Effector CD8-positive, alpha-beta T cell (primary cell): ENCODE data around the gene DCTN5.
"Not testable (repeated sequence)": the region's sequence is repeated elsewhere in the genome, so short reads cannot be mapped to it uniquely, and the experiment has no call there.

Source experiments
- DNase-seq: peaks from one replicate; lab custom pipeline; 2025; lab: John Stamatoyannopoulos, UW

DCTN5 gene

DNA sequence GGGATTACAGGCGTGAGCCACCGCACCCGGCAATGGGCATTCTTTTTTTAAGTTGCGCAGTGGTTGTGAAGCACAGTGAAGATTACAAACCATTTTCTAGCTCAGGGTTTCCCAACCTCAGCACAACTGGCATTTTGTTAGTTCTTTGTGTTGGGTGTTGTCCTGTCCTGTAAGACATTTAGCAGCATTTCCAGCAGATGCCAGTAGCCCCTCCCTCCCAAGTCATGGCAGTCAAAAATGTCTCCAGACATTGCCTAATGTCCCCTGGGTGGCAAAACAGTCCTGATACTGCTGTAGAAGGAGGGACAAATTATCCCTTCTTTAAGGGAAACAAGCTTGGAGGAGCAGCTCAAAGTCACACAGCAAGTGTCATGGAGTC lies 53.0 kb downstream of the DCTN5 start:
- DNase-seq = no peak

DNA sequence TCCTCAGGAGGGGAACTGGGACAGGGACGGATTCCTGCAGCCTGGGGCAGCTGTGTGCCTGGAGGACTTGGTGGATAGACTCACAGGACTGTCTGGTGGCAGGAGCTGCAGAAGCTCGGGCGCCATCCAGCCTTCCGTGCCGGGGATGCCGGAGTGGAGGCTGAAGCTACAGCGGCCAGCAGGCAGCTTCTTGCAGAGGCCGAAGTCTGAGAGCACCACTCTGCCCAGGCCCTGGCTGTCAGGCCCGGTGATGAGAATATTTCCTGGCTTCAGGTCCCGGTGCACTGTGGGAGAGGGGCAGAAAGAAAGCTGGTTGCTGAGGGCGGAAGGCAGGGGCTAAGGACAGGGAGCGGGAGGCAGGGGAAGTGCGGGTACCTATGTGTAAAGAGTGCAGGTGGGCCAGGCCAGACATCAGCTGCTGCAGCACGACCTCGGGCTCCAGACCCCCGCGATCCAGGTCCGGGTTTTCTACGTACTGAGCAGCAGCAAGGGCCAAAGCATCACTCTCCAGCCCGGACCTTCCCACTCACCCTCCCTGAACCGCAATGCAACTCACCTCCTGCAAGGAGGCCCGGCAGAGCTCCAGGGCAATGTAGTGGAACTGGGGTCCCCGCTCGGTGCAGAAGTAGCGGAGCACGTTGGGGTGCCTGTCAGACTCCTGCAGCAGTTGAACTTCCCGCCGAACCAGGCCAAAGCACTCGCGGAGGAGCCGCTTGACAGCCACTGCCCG lies 53.5 kb downstream of the DCTN5 start:
- DNase-seq = no peak

- DNase-seq = no peak
These were observed 54.5 kb downstream of the DCTN5 start for GRCh38 chr16:23695756-23696155.

DNA sequence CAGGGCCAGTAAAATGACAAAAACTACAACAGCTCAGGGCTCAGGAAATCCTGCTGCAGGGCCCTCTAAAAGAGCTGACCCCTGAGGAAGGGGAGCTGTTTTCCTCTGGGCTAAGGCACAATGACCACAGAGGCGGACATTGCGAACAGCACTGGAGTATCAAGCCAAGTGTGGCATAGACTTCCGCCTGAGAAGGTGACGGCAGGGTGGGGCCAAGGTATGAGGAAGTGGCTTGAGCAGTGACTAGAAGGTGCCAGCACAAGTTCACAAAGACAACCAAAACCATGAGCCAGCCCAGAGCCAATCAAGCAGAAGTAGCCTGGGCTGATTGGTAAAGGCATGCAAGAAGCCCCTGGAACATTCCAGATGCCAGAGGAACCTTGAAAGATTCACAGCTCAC lies 57.8 kb downstream of the DCTN5 start:
- no peak for DNase-seq

DNA sequence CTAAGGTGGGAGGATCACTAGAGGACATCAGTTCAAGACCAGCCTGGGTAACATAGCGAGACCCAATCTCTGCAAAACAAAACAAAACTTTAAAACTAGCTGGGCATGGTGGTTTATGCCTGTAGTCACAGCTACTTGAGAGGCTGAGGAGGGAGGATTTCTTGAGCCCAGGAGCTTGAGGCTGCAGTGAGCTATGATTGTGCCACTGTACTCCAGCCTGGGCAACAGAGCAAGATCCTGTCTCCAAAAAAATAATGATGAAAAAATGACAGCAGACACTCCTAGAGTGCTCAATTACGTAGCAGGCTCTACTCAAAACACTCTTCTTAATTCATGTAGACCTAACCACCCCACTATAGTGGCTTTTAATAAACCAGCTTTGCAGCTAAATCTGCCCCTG lies 58.8 kb downstream of the DCTN5 start:
- no peak for DNase-seq

DNA sequence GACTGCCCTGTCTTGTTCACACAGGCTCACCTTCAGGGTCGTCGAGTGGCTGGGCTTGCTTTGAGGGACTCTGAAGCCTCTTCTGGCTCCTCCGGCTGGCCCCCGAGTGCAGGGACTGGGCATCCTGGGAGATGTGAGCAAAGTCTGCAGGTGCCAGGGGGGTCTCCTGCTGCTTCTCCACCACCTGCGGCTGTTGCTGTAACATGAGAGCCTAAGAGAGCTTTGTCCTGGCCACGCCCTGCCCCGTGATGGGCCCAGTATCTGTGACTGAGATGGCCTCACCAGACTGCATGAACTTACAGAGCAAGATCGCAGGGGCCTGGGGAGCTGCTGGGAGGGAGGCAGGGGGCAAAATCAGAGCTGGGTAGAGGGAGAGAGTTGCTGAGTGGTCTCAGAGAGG lies 59.2 kb downstream of the DCTN5 start:
- DNase-seq = no peak

DNA sequence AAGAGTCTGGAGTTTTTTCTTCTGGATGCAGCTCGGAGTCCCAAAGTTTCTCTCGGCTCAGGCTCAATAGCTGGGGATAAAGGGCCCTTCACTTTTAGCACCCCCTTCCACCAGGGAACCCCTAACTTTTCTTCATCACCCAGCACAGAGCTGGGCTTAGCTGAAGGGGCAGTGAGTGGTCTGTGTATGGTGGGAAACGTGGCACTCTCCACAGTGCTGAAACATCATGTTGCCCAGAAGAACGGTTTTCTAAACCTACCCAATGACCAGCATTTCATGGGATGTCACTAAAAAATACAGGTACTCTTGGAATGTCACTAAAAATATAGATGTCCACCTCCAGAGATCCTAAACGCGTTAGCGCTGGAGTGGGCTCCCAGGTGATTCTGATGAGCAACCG lies 59.8 kb downstream of the DCTN5 start:
- DNase-seq = no peak

GRCh38 chr16:23702951-23703350 lies 61.7 kb downstream of the DCTN5 start:
- DNase-seq = no peak

DNA sequence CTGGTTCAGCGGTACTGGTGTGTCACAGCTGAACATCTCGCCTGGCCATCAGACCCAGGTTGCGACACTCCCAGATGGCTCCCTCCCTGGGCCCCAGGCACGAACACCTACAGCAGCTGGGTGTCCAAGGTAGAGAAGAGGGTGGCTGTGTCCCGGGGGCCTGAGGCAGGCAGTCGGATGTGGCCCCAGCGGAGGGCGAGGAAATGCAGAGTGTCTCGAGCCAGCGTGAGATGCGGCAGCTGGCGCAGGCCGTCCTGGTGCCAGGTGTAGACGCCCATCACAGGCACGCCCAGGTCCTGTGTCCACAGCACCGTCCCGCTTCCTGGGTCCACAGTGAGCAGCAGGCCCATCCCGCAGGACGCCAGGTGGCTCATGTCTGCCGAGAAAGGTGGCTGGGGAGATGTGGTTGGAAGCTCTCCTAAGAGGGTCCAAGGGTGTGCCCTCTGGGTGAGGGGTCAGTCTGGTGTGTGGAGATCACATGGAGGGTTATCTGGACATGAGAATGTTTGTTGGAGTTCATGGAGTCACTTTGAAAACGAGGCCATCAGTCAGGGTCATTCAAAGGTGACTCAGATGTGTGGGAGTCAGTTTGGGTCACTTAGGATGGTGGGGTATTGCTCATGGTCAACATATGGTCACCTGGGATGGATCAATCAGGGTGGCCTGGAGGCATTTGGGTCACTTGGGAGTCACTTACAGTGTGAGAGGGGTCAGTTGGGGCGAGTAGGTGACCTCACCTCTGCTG lies 63.7 kb downstream of the DCTN5 start:
- DNase-seq = no peak

DNA sequence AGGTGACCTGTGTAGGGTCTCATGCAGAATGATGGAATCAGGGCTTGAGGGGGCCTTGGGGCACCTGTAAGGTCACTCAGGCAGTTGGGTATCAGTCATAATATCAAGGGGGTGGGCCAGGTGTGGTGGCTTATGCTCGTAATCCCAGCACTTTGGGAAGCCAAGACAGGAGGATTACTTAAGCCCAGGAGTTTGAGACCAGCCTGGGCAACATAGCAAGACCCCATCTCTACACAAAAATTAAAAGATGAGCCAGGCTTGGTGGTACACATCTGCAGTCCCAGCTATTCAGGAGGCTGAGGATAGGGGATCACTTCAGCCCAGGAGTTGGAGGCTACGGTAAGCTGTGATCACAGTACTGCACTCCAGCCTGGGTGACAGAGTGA lies 64.2 kb downstream of the DCTN5 start:
- DNase-seq = no peak

GRCh38 chr16:23706439-23706838 lies 65.2 kb downstream of the DCTN5 start:
- no peak for DNase-seq

DNA sequence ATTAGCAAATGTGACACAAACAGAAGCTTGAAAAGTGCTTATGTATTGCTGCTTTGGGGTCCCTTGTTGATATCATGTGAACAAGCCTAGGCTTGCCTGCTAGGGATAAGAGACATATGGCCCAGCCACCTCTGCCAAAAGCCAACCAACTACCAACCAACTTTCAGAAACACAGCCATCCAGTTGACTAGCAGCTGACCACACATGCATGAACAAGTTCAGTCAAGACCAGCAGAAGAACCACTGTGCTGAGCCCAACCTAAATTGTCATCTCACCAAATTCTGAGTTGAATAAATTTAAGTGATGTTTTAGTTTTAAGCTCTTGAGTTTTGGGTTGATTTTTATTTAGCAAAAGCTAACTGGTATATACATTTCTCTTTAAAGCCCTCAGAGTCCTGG lies 68.3 kb downstream of the DCTN5 start:
- DNase-seq = no peak

DNA sequence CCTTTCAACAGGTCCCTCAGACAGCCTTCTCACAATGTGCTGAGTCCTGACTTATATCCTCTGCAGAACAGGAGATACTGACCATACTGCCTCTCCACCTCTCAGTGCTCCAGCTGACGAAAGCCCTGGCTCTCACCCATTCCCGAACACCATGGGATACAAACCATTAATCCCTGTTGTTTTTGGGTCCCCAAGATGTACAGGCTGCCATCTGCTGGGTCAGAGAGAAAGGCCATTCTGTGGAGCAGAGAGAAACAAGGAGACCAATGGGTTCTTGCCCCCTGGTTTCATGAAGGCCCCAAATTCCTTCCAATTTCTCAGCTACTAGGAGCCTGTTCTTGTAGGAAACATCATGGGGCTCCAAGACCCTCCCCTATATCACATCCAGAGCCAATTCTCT lies 68.7 kb downstream of the DCTN5 start:
- DNase-seq = no peak

DNA sequence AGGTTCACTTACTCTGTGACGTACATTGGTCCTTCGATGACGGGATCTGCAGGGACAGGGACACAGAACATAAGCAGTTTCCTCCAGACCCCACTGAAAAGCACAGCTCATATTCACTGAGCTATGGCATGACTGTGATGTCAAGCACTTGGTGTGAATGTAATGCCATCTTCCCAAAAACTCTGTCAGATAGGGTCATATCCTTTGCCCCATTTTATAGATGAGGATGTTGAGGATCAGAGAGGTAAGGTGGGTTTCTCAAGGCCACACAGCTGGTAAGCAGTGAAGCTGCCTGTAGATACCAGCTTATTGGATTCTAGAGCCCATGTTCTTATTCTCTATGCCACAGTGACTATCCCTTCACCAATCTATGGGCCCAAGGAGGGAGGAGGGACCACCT lies 69.2 kb downstream of the DCTN5 start:
- DNase-seq = no peak

DNA sequence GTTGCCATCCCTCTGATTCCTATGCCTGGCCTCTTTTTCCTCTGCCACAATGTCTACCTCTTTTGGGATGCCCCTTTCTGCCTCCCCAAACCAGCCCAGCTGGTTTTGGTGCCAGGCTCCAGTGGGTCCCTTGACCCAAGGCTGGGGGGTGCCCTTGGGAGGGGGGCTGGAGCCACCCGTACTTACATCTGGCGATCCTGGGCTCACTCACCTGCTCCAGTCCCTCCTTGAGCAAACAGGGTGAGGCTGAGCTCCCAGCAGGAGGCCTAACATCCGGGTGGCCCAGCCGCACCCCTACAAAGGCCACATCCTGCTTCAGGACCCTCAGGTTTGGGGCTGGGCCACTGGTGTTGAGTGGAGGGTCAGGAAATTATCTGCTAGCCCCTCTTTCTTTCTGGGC lies 70.5 kb downstream of the DCTN5 start:
- no peak for DNase-seq

DNA sequence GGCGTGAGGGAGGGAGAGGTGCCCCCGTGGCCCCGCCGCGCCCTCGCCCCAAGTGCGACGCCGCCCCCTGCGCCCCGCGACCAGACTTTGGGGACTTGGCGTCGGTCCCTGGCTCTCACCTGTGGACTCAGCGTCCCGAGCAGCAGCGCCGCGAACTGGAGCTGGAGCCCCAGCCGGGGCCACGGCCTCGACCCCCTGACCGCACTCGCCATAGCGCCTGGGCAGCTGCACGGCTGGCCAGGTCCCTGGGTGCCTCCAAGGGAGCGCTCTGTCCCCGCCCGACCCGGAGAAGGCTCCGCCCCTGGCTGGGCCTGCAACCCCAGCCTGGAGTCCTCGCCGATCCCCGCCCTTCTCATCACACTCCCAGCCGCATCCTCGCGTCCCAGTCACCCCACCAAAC lies 71.7 kb downstream of the DCTN5 start, which contains the start of gene ERN2:
Gene ERN2, minus strand, starts transcription at position 247 of the 400 bp plus-strand sequence. Its CDS starts 35 bp downstream, at position 212.
- no peak for DNase-seq

- DNase-seq = no peak
These were observed 75.2 kb downstream of the DCTN5 start for GRCh38 chr16:23716484-23716883.

DNA sequence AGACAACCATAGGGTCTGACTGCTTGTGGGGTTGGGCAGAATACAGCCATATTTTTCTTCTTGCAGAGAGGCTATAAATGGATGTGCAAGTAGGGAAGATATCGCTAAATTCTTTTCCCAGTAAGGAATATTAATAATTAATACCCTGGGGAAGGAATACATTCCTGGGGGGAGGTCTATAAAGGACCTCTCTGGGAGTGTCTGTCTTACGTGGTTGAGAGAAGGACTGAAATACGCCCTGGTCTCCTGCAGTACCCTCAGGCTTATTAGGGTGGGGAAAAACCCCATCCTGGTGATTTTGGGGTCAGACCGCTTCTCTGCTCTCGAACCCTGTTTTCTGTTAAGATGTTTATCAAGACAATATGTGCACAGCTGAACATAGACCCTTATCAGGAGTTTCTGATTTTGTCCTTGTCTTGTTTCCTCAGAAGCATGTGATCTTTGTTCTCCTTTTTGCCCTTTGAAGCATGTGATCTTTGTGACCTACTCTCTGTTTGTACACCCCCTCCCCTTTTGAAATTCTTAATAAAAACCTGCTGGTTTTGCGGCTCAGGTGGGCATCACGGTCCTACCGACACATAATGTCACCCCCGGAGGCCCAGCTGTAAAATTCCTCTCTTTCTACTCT lies 81.5 kb downstream of the DCTN5 start:
- DNase-seq = not testable (repeated sequence)

GRCh38 chr16:23724096-23724784 lies 83.0 kb downstream of the DCTN5 start:
- DNase-seq = no peak

GRCh38 chr16:23724785-23725131 lies 83.5 kb downstream of the DCTN5 start:
- DNase-seq = no peak

DNA sequence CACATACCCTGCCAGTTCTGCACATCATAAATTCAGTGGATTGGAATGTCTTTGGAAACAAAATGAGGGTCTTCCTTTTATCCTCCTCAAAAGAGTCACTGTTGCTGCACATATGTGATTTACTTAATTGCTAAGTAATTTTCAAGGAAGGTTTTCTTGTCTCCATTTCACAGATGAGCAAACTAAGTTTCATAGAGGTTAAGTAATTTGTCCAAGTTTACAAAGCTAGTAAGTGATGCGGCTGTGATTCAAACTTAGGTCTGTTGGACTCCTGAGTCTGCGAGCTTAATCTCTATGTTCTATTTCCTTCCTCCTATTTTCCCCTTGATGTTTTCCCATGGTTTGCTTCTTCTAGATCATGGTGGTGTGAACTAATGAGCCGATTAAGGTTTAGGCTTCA lies 85.4 kb downstream of the DCTN5 start:
- no peak for DNase-seq
